H9 (cell line): ENCODE measurements around the gene GLUL. TPM values are rescaled to one million over a fixed set of nuclear protein-coding genes. Genes with fewer than 3 reads are reported as not detected.

Experiments
- DNase-seq: peaks from one replicate; pipeline ENCODE4 v3.0.0-alpha.2; 2017
- H2AFZ ChIP-seq: one replicate; pipeline ENCODE4 v1.6.1; 2013; ENCODE audit warnings: mild to moderate bottlenecking, low read length, control low read depth, moderate library complexity
- H2AK5ac ChIP-seq: 2 replicates; pipeline ENCODE4 v1.6.1; 2013; ENCODE audit warnings: low read length, control low read depth, mixed read lengths; ENCODE audit not compliant: insufficient read length
- H2BK120ac ChIP-seq: one replicate; pipeline ENCODE4 v1.6.1; 2013; ENCODE audit warnings: low read depth, mild to moderate bottlenecking, low read length, control low read depth, inconsistent platforms; ENCODE audit not compliant: poor library complexity, severe bottlenecking
- H2BK12ac ChIP-seq: 2 replicates; pipeline ENCODE4 v1.6.1; 2013; ENCODE audit warnings: low read length, control low read depth, mixed read lengths, low read depth; ENCODE audit not compliant: insufficient read length
- H2BK15ac ChIP-seq: 2 replicates; pipeline ENCODE4 v1.6.1; 2013; ENCODE audit warnings: low read depth, low read length, control low read depth
- H2BK20ac ChIP-seq: one replicate; pipeline ENCODE4 v1.6.1; 2013; ENCODE audit warnings: low read depth, mild to moderate bottlenecking, low read length, control low read depth, inconsistent platforms; ENCODE audit not compliant: poor library complexity, severe bottlenecking
- H2BK5ac ChIP-seq: 2 replicates; pipeline ENCODE4 v1.6.1; 2013; ENCODE audit warnings: low read length, control low read depth, mixed read lengths; ENCODE audit not compliant: insufficient read length
- H3K14ac ChIP-seq: 2 replicates; pipeline ENCODE4 v1.6.1; 2013; ENCODE audit warnings: low read length, control low read depth; ENCODE audit not compliant: insufficient read depth
- H3K18ac ChIP-seq: 2 replicates; pipeline ENCODE4 v1.6.1; 2013; ENCODE audit warnings: low read depth, mild to moderate bottlenecking, mixed read lengths, low read length, control low read depth; ENCODE audit not compliant: insufficient read length
- H3K23ac ChIP-seq: 2 replicates; pipeline ENCODE4 v1.6.1; 2013; ENCODE audit warnings: low read length, control low read depth, mixed read lengths, low read depth; ENCODE audit not compliant: insufficient read length
- H3K23me2 ChIP-seq: 2 replicates; pipeline ENCODE4 v1.6.1; 2013; ENCODE audit warnings: low read depth, mild to moderate bottlenecking, mixed read lengths, low read length, control low read depth; ENCODE audit not compliant: insufficient read length, poor library complexity, severe bottlenecking
- H3K27ac ChIP-seq: 2 replicates; pipeline ENCODE4 v1.5.1; 2013; ENCODE audit warnings: low read length, control low read depth, mixed read lengths, low read depth; ENCODE audit not compliant: insufficient read length
- H3K27me3 ChIP-seq: 2 replicates; pipeline ENCODE4 v1.6.1; 2013; ENCODE audit warnings: low read length, control low read depth, inconsistent platforms; ENCODE audit not compliant: insufficient read depth
- H3K4ac ChIP-seq: 2 replicates; pipeline ENCODE4 v1.6.1; 2013; ENCODE audit warnings: low read depth, mild to moderate bottlenecking, control low read depth, inconsistent platforms, low read length, moderate library complexity
- H3K4me1 ChIP-seq: 2 replicates; pipeline ENCODE4 v1.6.1; 2013; ENCODE audit warnings: low read length, control low read depth, inconsistent platforms; ENCODE audit not compliant: insufficient read depth
- H3K4me2 ChIP-seq: 2 replicates; pipeline ENCODE4 v1.6.1; 2013; ENCODE audit warnings: low read length, control low read depth, mixed read lengths; ENCODE audit not compliant: insufficient read length, insufficient read depth
- H3K56ac ChIP-seq: 2 replicates; pipeline ENCODE4 v1.6.1; 2013; ENCODE audit warnings: low read depth, mild to moderate bottlenecking, mixed read lengths, low read length, control low read depth; ENCODE audit not compliant: insufficient read length
- H3K79me1 ChIP-seq: 2 replicates; pipeline ENCODE4 v1.6.1; 2013; ENCODE audit warnings: low read depth, mild to moderate bottlenecking, moderate library complexity, low read length, control low read depth, inconsistent platforms; ENCODE audit not compliant: insufficient read depth, poor library complexity, severe bottlenecking
- H3K79me2 ChIP-seq: 2 replicates; pipeline ENCODE4 v1.6.1; 2013; ENCODE audit warnings: low read length, control low read depth, inconsistent platforms; ENCODE audit not compliant: insufficient read depth
- H3K9ac ChIP-seq: 2 replicates; pipeline ENCODE4 v1.6.1; 2013; ENCODE audit warnings: low read length, control low read depth, mixed read lengths; ENCODE audit not compliant: insufficient read length; ENCODE audit errors: extremely low read depth
- H3K9me3 ChIP-seq: one replicate; pipeline ENCODE4 v1.6.1; 2013; ENCODE audit warnings: low read depth, low read length, inconsistent platforms; ENCODE audit not compliant: control insufficient read depth
- H3T11ph ChIP-seq: one replicate; pipeline ENCODE4 v1.6.1; 2013; ENCODE audit warnings: mild to moderate bottlenecking, low read length, control low read depth, inconsistent platforms
- H4K20me1 ChIP-seq: one replicate; pipeline ENCODE4 v1.6.1; 2013; ENCODE audit not compliant: control insufficient read depth, insufficient read length, insufficient read depth
- H4K5ac ChIP-seq: 2 replicates; pipeline ENCODE4 v1.6.1; 2013; ENCODE audit warnings: low read depth, mild to moderate bottlenecking, mixed read lengths, low read length, control low read depth; ENCODE audit not compliant: insufficient read length
- H4K8ac ChIP-seq: replicated peaks from 2 replicates; pipeline ENCODE4 v1.6.1; 2013; ENCODE audit warnings: low read length, control low read depth, mixed read lengths, low read depth; ENCODE audit not compliant: insufficient read length
- H4K91ac ChIP-seq: 2 replicates; pipeline ENCODE4 v1.6.1; 2013; ENCODE audit warnings: low read depth, mild to moderate bottlenecking, moderate library complexity, mixed read lengths, low read length, control low read depth; ENCODE audit not compliant: insufficient read length
- H3K27ac Mint-ChIP-seq, 3 experiments: 2 replicates in 2 of 3; 3 replicates in 1 of 3; pipeline ENCODE4 v1.8.0; 2020 to 2021; ENCODE audit warnings: mixed read lengths in 3 of 3, mild to moderate bottlenecking in 1 of 3, moderate library complexity in 1 of 3
- H3K27me3 Mint-ChIP-seq: 2 replicates; pipeline ENCODE4 v1.8.0; 2021; ENCODE audit warnings: low read depth, mild to moderate bottlenecking, moderate library complexity, mixed read lengths
- H3K36me3 Mint-ChIP-seq, 3 experiments: 2 replicates in 2 of 3; 3 replicates in 1 of 3; pipeline ENCODE4 v1.8.0; 2020 to 2021; ENCODE audit warnings: low read depth in 3 of 3, mixed read lengths in 3 of 3; ENCODE audit not compliant: insufficient read depth in 1 of 3
- H3K4me1 Mint-ChIP-seq, 2 experiments: 2 replicates each; pipeline ENCODE4 v1.8.0; 2020; ENCODE audit warnings: mixed read lengths in 2 of 2
- H3K4me3 Mint-ChIP-seq, 2 experiments: 2 replicates in 1 of 2; 3 replicates in 1 of 2; pipeline ENCODE4 v1.8.0; 2020 to 2021; ENCODE audit warnings: mild to moderate bottlenecking in 2 of 2, mixed read lengths in 2 of 2, moderate library complexity in 1 of 2
- H3K9me3 Mint-ChIP-seq, 2 experiments: 2 replicates in 1 of 2; 3 replicates in 1 of 2; pipeline ENCODE4 v1.8.0; 2020; ENCODE audit warnings: mild to moderate bottlenecking in 2 of 2, mixed read lengths in 2 of 2, moderate library complexity in 1 of 2
- WGBS: extraction: QIAGEN DNeasy Blood & Tissue Kit; methylation state at CpG from one replicate; pipeline ENCODE4 v1.1.7; 2013; ENCODE audit warnings: missing lambda C conversion rate, low lambda C conversion rate, mixed read lengths; ENCODE audit not compliant: insufficient read length; ENCODE audit errors: extremely low coverage; 5-methylcytosine and 5-hydroxymethylcytosine counted together
- total RNA-seq: library from RNA; stranded (reverse); gene quantifications from 2 replicates; pipeline ENCODE4 v1.2.1, GENCODE V29; 2021
- TF ChIP-seq, protein P1 (sequence below): fragments of 200-600 bp; sonication (generic); conservative IDR thresholded peaks from 3 replicates; pipeline ENCODE4 v1.8.0; 2021; ENCODE audit warnings: antibody characterized with exemption, mild to moderate bottlenecking

Gene GLUL
- total RNA-seq, 1 experiment from 2014 or later, result 332 TPM

- H4K20me1 ChIP-seq, result no peaks in the 10 kb centered on the region
- H2BK20ac ChIP-seq, result no peak overlapping the region
- no peak overlapping the region for H3T11ph ChIP-seq
- H3K9ac ChIP-seq, result no peak overlapping the region
- no CpG with 5 or more reads among the region's 13 CpGs for WGBS
- H3K4ac ChIP-seq, result no peak overlapping the region
- no peaks in the 10 kb centered on the region for H3K79me2 ChIP-seq
- DNase-seq, result no peak
- H3K36me3 Mint-ChIP-seq, result no peaks in the 10 kb centered on the region
- no peak overlapping the region for H3K4me3 Mint-ChIP-seq
- H4K8ac ChIP-seq, result no peak overlapping the region
- H2AFZ ChIP-seq, result peak overlapping the region; percentile 56
- no peaks in the 10 kb centered on the region for H3K9me3 Mint-ChIP-seq
- H2BK120ac ChIP-seq, result no peak overlapping the region
- H3K79me1 ChIP-seq, result no peaks in the 10 kb centered on the region
- H3K27me3 Mint-ChIP-seq, result no peaks in the 10 kb centered on the region; the same call in 1 of the 2 replicates
- peaks cover 21 to 26% of the 10 kb centered on the region in 2 experiments for H3K4me1 Mint-ChIP-seq
- no peak overlapping the region for H3K27ac ChIP-seq
- no peak overlapping the region for H2BK5ac ChIP-seq
- H3K4me1 ChIP-seq, result peaks cover 8% of the 10 kb centered on the region
- H3K23me2 ChIP-seq, result no peaks in the 10 kb centered on the region
- H3K14ac ChIP-seq, result no peak overlapping the region
- H3K27ac Mint-ChIP-seq, result no peak overlapping the region
- H2BK12ac ChIP-seq, result no peak overlapping the region
- TF ChIP-seq, protein P1, sequence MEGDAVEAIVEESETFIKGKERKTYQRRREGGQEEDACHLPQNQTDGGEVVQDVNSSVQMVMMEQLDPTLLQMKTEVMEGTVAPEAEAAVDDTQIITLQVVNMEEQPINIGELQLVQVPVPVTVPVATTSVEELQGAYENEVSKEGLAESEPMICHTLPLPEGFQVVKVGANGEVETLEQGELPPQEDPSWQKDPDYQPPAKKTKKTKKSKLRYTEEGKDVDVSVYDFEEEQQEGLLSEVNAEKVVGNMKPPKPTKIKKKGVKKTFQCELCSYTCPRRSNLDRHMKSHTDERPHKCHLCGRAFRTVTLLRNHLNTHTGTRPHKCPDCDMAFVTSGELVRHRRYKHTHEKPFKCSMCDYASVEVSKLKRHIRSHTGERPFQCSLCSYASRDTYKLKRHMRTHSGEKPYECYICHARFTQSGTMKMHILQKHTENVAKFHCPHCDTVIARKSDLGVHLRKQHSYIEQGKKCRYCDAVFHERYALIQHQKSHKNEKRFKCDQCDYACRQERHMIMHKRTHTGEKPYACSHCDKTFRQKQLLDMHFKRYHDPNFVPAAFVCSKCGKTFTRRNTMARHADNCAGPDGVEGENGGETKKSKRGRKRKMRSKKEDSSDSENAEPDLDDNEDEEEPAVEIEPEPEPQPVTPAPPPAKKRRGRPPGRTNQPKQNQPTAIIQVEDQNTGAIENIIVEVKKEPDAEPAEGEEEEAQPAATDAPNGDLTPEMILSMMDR, result no peak
- no peaks in the 10 kb centered on the region for H3K9me3 ChIP-seq
- no peak overlapping the region for H3K23ac ChIP-seq
- no peak overlapping the region for H2BK15ac ChIP-seq
- H4K5ac ChIP-seq, result no peak overlapping the region
- H4K91ac ChIP-seq, result no peak overlapping the region
- no peak overlapping the region for H2AK5ac ChIP-seq
- no peak overlapping the region for H3K56ac ChIP-seq
- no peak overlapping the region for H3K18ac ChIP-seq
- no peak overlapping the region for H3K4me2 ChIP-seq
- no peaks in the 10 kb centered on the region for H3K27me3 ChIP-seq
Observed at GRCh38 chr1:182332261-182333060, 59.1 kb downstream of the GLUL start.

Other genes with a start within 250 kb of the GLUL start
- gene TEDDM1, start 8.9 kb upstream of the GLUL start, total RNA-seq, result not detected in 2 replicates
- not detected in 2 replicates for gene RGSL1, start 58.4 kb upstream of the GLUL start, total RNA-seq
- 0.57 and 0.63 TPM in 2 replicates for gene RNASEL, start 197.5 kb upstream of the GLUL start, total RNA-seq
- gene RGS16, start 212.6 kb upstream of the GLUL start, total RNA-seq, result 6.8 and 6.9 TPM in 2 replicates